ENCODE results near the gene SLF2.

Gene SLF2

GRCh38 chr10:100895896-100896295 lies 16.9 kb upstream of the SLF2 start:
- ATAC-seq (replicated peaks; ENCODE audit: extremely low read depth, poor library complexity, severe bottlenecking) = no peak
- H3K27me3 Mint-ChIP-seq = peaks cover 69% of the 10 kb centered on the region

GRCh38 chr10:100896876-100897461 lies 15.8 kb upstream of the SLF2 start:
- Mint-ChIP-seq H3K36me3 (ENCODE audit: insufficient read depth) (no peaks in the 10 kb centered on the region), H3K27ac (ENCODE audit: low read depth) (no peak overlapping the region), H3K4me1 (peaks cover 9% of the 10 kb centered on the region), H3K27me3 (peaks cover 69% of the 10 kb centered on the region), H3K9me3 (no peaks in the 10 kb centered on the region), H3K4me3 (no peak overlapping the region)
- no peak for ATAC-seq (replicated peaks; ENCODE audit: extremely low read depth, poor library complexity, severe bottlenecking)
- no peak for DNase-seq (ENCODE audit: low spot score in 2 of 2)

More at GRCh38 chr10:100895896-100896295, 16.9 kb upstream of the SLF2 start:
- peaks cover 9% of the 10 kb centered on the region for H3K4me1 Mint-ChIP-seq
- no peak overlapping the region for H3K27ac Mint-ChIP-seq (ENCODE audit: low read depth)
- no peak for DNase-seq (ENCODE audit: low spot score in 2 of 2)
- H3K4me3 Mint-ChIP-seq = no peak overlapping the region
- no peaks in the 10 kb centered on the region for H3K9me3 Mint-ChIP-seq
- no peaks in the 10 kb centered on the region for H3K36me3 Mint-ChIP-seq (ENCODE audit: insufficient read depth)

- Mint-ChIP-seq H3K27me3 (peaks cover 63% of the 10 kb centered on the region), H3K4me1 (peaks cover 9% of the 10 kb centered on the region), H3K27ac (ENCODE audit: low read depth) (no peak overlapping the region), H3K9me3 (no peaks in the 10 kb centered on the region), H3K36me3 (ENCODE audit: insufficient read depth) (no peaks in the 10 kb centered on the region), H3K4me3 (no peak overlapping the region)
- no peak for ATAC-seq (replicated peaks; ENCODE audit: extremely low read depth, poor library complexity, severe bottlenecking)
- no peak for DNase-seq (ENCODE audit: low spot score in 2 of 2)
Observed at GRCh38 chr10:100897976-100898375, 14.8 kb upstream of the SLF2 start.

- Mint-ChIP-seq H3K36me3 (ENCODE audit: insufficient read depth) (no peaks in the 10 kb centered on the region), H3K27ac (ENCODE audit: low read depth) (no peak overlapping the region), H3K27me3 (peaks cover 65% of the 10 kb centered on the region), H3K4me1 (peaks cover 9% of the 10 kb centered on the region), H3K9me3 (no peaks in the 10 kb centered on the region), H3K4me3 (no peak overlapping the region)
- DNase-seq (ENCODE audit: low spot score in 2 of 2) (no peak), ATAC-seq (replicated peaks; ENCODE audit: extremely low read depth, poor library complexity, severe bottlenecking) (no peak)
Observed at GRCh38 chr10:100899171-100899570, 13.6 kb upstream of the SLF2 start.

- H3K27me3 Mint-ChIP-seq = peaks cover 56% of the 10 kb centered on the region
- H3K4me1 Mint-ChIP-seq = no peaks in the 10 kb centered on the region
- no peaks in the 10 kb centered on the region for H3K9me3 Mint-ChIP-seq
- H3K27ac Mint-ChIP-seq (ENCODE audit: low read depth) = no peak overlapping the region
- H3K36me3 Mint-ChIP-seq (ENCODE audit: insufficient read depth) = no peaks in the 10 kb centered on the region
- ATAC-seq (replicated peaks; ENCODE audit: extremely low read depth, poor library complexity, severe bottlenecking) (no peak), DNase-seq (ENCODE audit: low spot score in 2 of 2) (no peak)
- no peak overlapping the region for H3K4me3 Mint-ChIP-seq
Observed at GRCh38 chr10:100901051-100901450, 11.7 kb upstream of the SLF2 start.

GRCh38 chr10:100902622-100903021 lies 10.1 kb upstream of the SLF2 start:
- no peak overlapping the region for H3K4me3 Mint-ChIP-seq
- no peak for DNase-seq (ENCODE audit: low spot score in 2 of 2)
- H3K27me3 Mint-ChIP-seq = peaks cover 46% of the 10 kb centered on the region

GRCh38 chr10:100904917-100905316 lies 7.8 kb upstream of the SLF2 start:
- H3K4me3 Mint-ChIP-seq = no peak overlapping the region
- ATAC-seq (replicated peaks; ENCODE audit: extremely low read depth, poor library complexity, severe bottlenecking) (no peak), DNase-seq (ENCODE audit: low spot score in 2 of 2) (no peak)
- no peaks in the 10 kb centered on the region for H3K36me3 Mint-ChIP-seq (ENCODE audit: insufficient read depth)
- peaks cover 33% of the 10 kb centered on the region for H3K27me3 Mint-ChIP-seq
- no peaks in the 10 kb centered on the region for H3K4me1 Mint-ChIP-seq
- H3K27ac Mint-ChIP-seq (ENCODE audit: low read depth) = no peak overlapping the region
- no peaks in the 10 kb centered on the region for H3K9me3 Mint-ChIP-seq

More at GRCh38 chr10:100902622-100903021, 10.1 kb upstream of the SLF2 start:
- H3K36me3 Mint-ChIP-seq (ENCODE audit: insufficient read depth) = no peaks in the 10 kb centered on the region
- H3K27ac Mint-ChIP-seq (ENCODE audit: low read depth) = no peak overlapping the region
- no peak for ATAC-seq (replicated peaks; ENCODE audit: extremely low read depth, poor library complexity, severe bottlenecking)
- no peaks in the 10 kb centered on the region for H3K9me3 Mint-ChIP-seq
- H3K4me1 Mint-ChIP-seq = no peaks in the 10 kb centered on the region

- H3K9me3 Mint-ChIP-seq = no peaks in the 10 kb centered on the region
- no peak overlapping the region for H3K4me3 Mint-ChIP-seq
- ATAC-seq (replicated peaks; ENCODE audit: extremely low read depth, poor library complexity, severe bottlenecking) (no peak), DNase-seq (ENCODE audit: low spot score in 2 of 2) (no peak)
- H3K27ac Mint-ChIP-seq (ENCODE audit: low read depth) = no peak overlapping the region
- no peaks in the 10 kb centered on the region for H3K36me3 Mint-ChIP-seq (ENCODE audit: insufficient read depth)
- H3K27me3 Mint-ChIP-seq = peaks cover 12% of the 10 kb centered on the region
- no peaks in the 10 kb centered on the region for H3K4me1 Mint-ChIP-seq
Observed at GRCh38 chr10:100907175-100907574, 5.6 kb upstream of the SLF2 start.

GRCh38 chr10:100907773-100908363 lies 4.9 kb upstream of the SLF2 start:
- Mint-ChIP-seq H3K4me3 (no peak overlapping the region), H3K36me3 (ENCODE audit: insufficient read depth) (no peaks in the 10 kb centered on the region), H3K27me3 (peaks cover 9% of the 10 kb centered on the region), H3K9me3 (no peaks in the 10 kb centered on the region), H3K4me1 (peaks cover 2% of the 10 kb centered on the region), H3K27ac (ENCODE audit: low read depth) (no peak overlapping the region)
- ATAC-seq (replicated peaks; ENCODE audit: extremely low read depth, poor library complexity, severe bottlenecking) (no peak), DNase-seq (ENCODE audit: low spot score in 2 of 2) (no peak)

GRCh38 chr10:100908378-100908777 lies 4.4 kb upstream of the SLF2 start:
- Mint-ChIP-seq H3K27ac (ENCODE audit: low read depth) (no peak overlapping the region), H3K36me3 (ENCODE audit: insufficient read depth) (no peaks in the 10 kb centered on the region), H3K4me1 (peaks cover 7% of the 10 kb centered on the region), H3K9me3 (no peaks in the 10 kb centered on the region), H3K27me3 (peaks cover 4% of the 10 kb centered on the region), H3K4me3 (no peak overlapping the region)
- DNase-seq (ENCODE audit: low spot score in 2 of 2) (no peak), ATAC-seq (replicated peaks; ENCODE audit: extremely low read depth, poor library complexity, severe bottlenecking) (no peak)

- Mint-ChIP-seq H3K36me3 (ENCODE audit: insufficient read depth) (peaks cover 4% of the 10 kb centered on the region), H3K9me3 (no peaks in the 10 kb centered on the region), H3K4me1 (peaks cover 20% of the 10 kb centered on the region), H3K4me3 (no peak overlapping the region), H3K27me3 (no peaks in the 10 kb centered on the region), H3K27ac (ENCODE audit: low read depth) (no peak overlapping the region)
- no peak for DNase-seq (ENCODE audit: low spot score in 2 of 2)
- ATAC-seq (replicated peaks; ENCODE audit: extremely low read depth, poor library complexity, severe bottlenecking) = no peak
Observed at GRCh38 chr10:100909501-100910263, 3.1 kb upstream of the SLF2 start.

- ATAC-seq (replicated peaks; ENCODE audit: extremely low read depth, poor library complexity, severe bottlenecking) (no peak), DNase-seq (ENCODE audit: low spot score in 2 of 2) (no peak)
- Mint-ChIP-seq H3K9me3 (no peaks in the 10 kb centered on the region), H3K36me3 (ENCODE audit: insufficient read depth) (peaks cover 7% of the 10 kb centered on the region), H3K4me1 (peaks cover 35% of the 10 kb centered on the region), H3K27me3 (no peaks in the 10 kb centered on the region), H3K4me3 (no peak overlapping the region), H3K27ac (ENCODE audit: low read depth) (no peak overlapping the region)
Observed at GRCh38 chr10:100911472-100911871, 1.3 kb upstream of the SLF2 start.

Data from central memory CD8-positive, alpha-beta T cell (primary cell).